GM19324 (cell line): ENCODE data around the gene EXOSC1.
"Not testable (repeated sequence)": the region's sequence is repeated elsewhere in the genome, so short reads cannot be mapped to it uniquely, and the experiment has no call there.

ENCODE experiments used
- ATAC-seq: cut with Tn5 transposase; IDR thresholded peaks from one replicate; pipeline ENCODE4 v1.9.1; 2021; ENCODE audit warnings: mild to moderate bottlenecking, moderate library complexity; ENCODE audit not compliant: unreplicated experiment, low FRiP score

EXOSC1 gene

DNA sequence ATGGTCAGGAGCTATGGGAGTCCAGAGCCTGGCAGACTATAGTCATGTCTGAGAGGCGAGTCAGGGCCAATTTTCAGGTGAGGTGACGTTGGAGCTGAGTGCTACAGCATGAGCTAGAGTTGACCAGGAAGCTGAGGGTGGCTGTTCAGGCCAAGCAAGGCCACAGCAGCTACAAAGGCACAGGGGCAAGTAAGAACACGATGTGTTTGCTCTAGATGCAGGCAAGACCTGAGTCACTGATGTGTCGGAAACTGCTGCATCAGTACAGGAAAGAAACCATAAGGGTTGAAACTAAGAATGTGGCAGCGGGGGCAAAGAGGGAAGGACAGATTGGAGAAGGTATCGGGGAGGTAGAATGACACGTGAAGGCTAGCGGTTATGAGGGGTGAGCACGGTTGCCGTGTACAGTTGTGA is 32.9 kb downstream of the EXOSC1 start:
- ATAC-seq = no peak

DNA sequence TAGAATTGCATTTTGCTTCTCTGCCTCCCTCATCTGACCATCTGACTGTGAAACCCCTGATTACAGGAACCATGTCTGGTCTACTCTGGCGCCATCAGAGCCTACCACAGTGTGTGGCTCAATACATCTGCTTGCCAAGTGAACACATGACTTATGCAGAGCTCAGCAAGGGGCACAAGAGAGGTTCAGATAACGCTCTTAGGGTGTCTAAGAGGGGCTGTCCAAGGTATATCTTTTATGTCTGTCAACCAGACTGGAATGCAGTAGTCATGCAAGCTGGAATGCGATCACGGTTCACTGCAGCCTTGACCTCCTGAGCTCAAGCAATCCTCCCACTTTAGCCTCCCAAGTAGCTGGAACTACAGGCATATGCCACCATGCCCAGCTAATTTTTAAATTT is 34.4 kb downstream of the EXOSC1 start:
- ATAC-seq = no peak

DNA sequence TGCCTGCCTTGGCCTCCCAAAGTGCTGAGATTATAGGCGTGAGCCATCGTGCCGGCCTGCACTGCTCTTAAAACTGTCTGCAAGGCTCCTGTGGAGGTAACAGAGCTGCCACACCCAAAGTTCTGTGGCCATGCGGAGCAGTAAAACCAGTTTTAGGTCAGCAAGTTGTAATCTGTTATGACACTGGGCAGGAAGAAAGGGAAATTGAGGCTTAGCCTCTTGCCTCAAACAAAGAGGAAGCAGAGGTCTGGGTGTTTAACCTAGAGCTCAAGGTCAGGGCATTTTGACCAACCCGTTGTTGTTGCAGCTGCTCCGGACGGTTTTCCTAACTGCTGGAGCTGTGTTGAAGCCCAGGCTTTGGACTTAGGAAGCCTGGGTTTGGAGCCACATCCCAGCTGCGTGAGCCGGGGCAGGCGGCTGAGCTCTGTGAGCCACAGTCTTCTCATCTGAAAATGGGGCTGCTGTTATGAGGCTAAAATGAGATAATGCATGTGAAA is 37.3 kb downstream of the EXOSC1 start:
- ATAC-seq = no peak

DNA sequence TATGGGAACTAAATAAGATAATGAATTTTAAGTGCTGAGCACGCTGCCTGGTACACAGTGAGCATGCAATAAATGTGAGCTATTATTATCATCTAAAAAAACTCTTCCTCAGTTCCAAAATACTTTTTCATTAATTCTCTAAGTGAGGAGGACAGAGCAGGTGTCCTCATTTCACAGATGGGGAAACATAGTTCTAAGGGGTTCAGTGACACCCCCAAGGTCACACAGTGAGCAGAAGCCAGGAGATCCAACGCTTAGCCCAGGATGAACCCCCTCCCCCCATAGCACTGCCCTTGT is 37.9 kb downstream of the EXOSC1 start:
- no peak for ATAC-seq

DNA sequence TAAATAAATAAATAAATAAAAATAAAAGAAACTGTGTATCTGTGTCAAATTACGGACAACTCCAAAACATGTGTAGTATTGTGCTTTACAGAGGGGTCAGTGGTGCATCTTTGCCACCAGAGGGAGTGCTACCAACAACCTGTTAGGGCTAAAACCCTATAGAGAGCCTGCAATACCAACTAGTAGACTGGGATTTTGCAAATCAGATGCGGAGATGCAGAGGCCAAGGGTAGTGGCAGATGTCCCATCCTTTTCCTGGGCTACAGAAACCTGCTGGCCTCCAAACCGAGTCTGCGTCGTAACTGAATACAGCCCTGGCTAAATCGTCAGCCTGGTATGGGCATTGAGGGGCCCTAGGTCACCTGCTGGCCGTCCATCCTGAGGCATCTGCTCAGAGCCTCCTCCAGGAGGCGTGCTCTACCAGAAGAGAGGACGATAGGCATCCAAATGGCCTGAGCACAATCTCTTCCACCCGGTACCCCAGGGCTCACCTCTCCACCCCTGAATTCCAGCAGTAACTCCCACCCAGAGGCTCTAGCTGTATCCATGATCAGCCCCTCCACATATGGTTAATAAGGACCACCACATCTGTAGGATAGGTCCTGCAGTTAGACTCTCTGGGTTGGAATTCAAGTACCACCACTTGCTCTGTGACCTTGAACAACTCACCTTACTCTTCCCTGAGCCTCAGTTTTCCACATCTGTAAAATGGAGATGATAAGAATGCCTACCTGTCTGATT is 38.4 kb downstream of the EXOSC1 start:
- peak; percentile 75 for ATAC-seq

DNA sequence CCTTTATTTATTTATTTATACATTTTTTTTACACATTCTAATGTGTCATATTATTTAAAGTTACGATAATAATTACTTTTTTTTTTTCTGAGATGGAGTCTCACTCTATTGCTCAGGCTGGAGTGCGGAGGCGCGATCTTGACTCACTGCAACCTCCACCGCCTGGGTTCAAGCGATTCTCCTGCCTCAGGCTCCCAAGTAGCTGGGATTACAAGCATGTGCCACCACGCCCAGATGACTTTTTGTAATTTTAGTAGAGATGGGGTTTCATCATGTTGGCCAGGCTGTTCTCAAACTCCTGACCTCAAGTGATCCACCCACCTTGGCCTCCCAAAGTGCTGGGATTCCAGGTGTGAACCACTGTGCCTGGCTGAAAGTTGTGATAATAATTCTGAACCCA is 39.3 kb downstream of the EXOSC1 start:
- not testable (repeated sequence) for ATAC-seq

DNA sequence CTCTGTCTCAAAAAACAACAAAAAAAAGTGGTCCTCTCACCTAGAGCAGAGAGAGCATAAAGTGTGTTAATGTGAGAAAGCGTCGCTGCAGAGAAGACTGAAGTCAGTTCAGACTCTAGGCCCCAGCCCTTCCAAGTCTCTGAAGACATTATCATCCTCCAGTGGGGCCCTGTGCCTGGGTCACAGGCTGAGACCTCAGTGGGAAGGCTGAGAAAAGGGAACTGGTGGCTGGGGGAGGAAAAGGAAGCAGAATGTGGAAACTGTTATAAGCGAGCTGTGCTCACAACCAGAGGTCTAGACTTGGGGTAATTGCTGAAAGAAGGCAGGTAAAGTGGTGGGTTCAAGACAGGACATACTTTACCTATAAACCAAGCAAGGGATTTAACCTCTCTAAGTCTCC is 39.7 kb downstream of the EXOSC1 start:
- ATAC-seq = no peak

DNA sequence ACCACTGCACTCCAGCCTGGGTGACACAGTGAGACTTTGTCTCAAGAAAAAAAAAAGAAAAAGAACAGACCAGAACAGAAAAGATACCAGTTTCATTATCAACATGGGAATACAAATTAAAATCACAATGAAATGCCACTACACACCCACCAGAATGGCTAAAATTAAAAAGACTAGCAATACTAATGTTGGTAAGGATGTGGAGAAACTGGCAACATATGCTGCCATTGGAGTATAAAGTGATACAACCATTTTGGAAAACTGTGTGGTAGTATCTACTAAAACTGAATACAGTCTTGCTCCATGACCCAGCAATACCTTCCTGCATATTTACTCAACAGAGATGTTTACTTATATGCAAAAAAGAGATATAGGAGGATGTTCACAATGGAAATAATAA is 41.8 kb downstream of the EXOSC1 start:
- no peak for ATAC-seq

DNA sequence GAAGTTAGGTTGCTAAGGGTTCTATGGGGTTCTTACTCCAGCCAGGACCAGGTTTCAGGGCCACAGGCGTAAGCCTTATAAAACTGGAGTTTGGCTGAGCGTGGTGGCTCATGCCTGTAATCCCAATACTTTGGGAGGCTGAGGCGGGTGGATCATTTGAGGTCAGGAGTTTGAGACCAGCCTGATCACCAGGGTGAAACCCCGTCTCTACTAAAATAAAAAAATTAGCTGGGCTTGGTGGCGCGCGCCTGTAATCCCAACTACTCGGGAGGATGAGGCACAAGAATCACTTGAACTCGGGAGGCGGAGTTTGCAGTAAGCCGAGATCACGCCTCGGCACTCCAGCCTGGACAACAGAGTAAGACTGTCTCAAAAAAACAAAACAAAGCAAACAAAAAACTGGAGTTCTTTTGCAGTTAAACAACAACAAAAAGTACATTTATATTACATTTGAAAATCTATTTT is 44.3 kb downstream of the EXOSC1 start:
- no peak for ATAC-seq

DNA sequence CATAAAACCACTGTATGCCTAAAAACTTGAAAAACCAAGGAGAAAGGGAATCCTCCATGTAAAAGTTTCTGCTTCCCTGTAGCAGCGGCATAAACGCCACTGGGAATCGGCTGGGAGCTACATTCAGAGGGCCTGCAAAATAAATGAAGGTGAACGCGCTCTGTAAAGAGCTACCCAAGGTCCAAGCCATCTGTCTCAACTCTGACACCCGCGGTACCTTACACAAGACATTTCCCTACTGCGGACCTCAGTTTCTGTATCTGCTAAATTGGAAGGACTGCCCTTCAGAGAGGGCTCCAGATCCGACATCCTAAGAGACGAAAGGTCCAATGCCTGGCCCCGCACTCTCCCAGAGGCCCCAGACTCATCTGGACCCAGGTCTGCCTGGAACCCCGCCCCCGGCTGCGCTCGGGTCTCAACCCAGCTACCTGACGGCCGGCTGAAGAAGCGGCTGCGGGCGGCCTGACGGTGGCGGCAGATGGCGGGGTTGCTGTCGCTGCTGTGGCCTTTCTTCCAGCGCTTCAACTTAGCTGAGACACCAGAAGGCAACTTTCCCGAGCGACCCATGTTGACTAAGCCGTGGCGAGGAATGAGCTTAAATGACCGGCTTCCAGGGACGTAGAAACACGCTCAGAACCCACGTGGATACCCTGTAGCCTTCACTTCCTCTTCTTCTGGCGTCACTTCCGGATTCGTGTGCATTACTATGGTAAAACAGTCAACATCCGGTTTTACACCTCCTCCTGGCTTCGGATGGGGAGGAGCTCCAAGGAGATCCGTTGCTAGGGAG is 44.9 kb downstream of the EXOSC1 start, which contains the start of gene RRP12:
RRP12 (minus strand) TSS at position 676 of the 790 bp plus-strand sequence; CDS start at position 567, 109 bp downstream.
- ATAC-seq = peak; percentile 96

DNA sequence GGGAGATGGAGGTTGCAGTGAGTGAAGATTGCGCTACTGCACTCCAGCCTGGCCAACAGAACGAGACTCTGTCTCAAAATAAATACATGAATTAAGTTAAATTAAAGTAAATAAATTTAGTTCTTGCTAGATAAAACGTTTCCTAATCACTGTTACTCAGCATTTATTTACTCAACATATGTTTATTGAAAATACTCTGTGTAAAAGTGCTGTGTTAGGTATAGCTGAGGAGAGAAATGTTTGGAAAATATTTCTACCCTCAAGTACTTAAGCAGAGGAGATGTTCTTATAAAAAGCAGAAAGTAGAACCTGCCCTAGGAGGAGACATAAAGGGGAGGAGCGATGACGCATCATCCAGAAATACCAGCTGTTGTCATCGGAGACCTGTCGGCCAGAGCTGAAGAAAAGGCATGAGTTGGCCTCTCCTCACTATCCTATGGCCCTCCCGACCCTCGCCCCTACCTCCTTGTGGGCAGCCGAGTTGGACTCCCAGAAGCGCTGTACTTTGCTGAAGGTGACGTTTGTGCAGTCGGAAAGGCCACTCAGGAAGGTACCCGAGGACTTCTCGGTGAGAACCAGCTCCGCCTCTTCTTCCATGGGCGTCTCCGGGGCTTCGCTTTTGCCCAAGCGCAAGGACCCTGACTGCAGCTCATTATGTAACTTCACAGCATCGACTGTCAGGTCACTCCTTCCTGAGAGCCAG is 45.8 kb downstream of the EXOSC1 start:
- ATAC-seq = no peak

DNA sequence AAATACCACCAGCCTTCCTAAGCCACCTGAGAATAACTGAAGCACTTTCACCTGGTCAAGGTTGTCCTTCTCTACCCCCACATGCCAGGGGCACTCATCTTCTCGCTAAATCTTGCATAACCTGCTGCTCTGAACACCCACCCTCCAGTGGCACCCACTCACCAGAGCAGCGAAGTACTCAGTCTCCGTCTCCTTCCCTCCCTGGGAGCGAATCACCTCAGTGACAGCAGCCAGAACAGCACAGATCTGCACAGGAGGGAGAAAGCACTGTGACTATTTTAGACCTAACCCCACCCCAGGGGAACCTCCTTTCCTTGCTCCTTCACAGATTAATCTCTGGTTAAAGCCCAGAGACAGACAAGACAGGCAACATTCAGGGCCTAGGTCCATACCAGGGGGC is 49.8 kb downstream of the EXOSC1 start:
- no peak for ATAC-seq

DNA sequence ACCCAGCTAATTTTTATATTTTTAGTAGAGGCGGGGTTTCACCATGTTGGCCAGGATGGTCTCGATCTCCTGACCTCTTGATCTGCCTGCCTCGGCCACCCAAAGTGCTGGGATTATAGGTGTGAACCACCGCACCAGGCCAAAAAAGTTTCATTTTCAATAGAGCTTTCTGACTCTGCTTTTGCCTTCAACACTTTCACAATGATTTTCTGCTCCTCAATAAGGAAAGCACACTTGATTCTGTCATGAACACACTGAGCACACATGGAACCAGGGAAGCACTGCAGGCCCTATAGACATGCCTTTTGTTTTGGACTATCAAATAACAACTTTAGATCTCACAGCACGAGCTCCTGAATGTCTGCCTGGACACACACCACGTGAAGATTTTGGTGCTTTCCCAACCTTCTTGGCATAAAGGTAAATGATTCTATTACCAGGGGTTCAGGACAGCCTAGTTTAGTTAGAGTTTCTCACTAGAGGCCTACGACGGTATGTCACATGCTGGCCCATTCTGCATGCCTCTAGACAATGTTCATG is 52.7 kb downstream of the EXOSC1 start:
- no peak for ATAC-seq

DNA sequence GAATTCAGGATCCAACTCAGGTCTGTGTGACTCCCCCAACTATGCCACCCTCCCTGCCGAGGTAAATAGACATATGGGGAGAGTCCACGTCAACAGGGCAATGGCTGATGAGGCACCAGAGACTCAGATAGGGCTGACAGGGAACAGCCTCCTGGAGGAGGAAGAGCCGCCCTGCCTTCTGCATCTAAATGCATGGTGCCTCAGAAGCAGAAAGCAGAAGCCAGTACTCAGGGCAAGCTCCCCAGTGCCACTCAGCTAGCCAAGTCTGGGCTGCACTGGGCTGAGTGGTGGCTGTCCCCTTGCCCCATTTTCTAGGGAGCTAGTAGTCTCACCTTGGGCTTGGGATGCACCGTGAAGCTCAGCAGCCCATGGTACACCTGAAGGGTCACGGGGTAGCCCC is 55.7 kb downstream of the EXOSC1 start:
- no peak for ATAC-seq

DNA sequence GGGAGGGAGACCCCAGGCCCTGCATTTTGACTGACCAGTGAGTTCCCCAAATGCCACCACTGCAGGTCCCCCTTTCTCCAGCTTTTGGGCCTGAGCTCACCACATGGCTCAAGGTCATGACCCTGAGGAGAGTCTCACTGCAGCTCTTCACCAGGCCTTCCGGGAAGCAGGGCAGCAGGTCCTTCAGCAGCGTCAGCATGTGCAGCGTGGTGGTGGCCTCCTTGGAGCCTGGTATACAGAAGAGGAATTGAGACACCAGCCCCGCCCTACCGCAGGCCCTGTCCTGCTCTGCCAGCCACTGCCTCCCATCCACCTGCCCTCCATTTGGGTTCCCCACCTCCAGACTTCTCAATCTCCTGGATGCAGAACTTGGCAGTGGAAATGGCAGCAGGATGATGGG is 57.7 kb downstream of the EXOSC1 start:
- ATAC-seq = no peak
